Heart left ventricle (tissue), 13 donors: Measurements from ENCODE around the gene SMC3.
"Not testable (repeated sequence)": the region's sequence is repeated elsewhere in the genome, so short reads cannot be mapped to it uniquely, and the experiment has no call there.

Source experiments
- POLR2A ChIP-seq, 2 donors: fragments of 450-650 bp; IDR thresholded peaks; one replicate each; pipeline ENCODE4 v1.6.1; 2017; ENCODE audit warnings: antibody characterized with exemption in 2 of 2, mild to moderate bottlenecking in 2 of 2, moderate library complexity in 2 of 2
- TF ChIP-seq, protein P1 (sequence below), 12 donors: fragments of 200-600 bp; sonication (generic) in 4 of 12; IDR thresholded peaks; one replicate each; pipeline versions ENCODE4 v1.5.0 to v1.8.0; 2018 to 2022; ENCODE audit warnings: antibody characterized with exemption in 12 of 12, mild to moderate bottlenecking in 5 of 12
- donor health status: ischemic (EF 13 %, LVEDD 7.1; RV severe dilation, severe dysfunction).
- donor health status: DM: no; HTN: yes; CAD: no.
- donor health status: DM: no; HTN: no; CAD: no.
- donor health status: ischemic (EF 25% LVEDD 6.9; RV normal size, moderate dysfunction).
- donor health status: ischemic (EF 25% LVEDD 5.7; RV mildly dilated, moderate dysfunction).
- donor health status: ischemic (EF 35%, LVEDD 5.7; RV mildly dilated, moderate dysfunction).
- donor health status: nonischemic (EF 11% LVEDD 7.7; RV severe dilation, severe dysfunction).
- donor health status: DM: yes; HTN: yes; CAD: no.
- donor health status: PGD.
- donor health status: ischemic (EF 29% LVEDD 5.4; RV normal size, mild dysfunction).
- donor health status: nonischemic (EF 23%, LVEDD 6.1; RV moderate dilation, normal function).

GRCh38 chr10:110623316-110623715, 55.8 kb downstream of the SMC3 start:
- TF ChIP-seq, protein P1, sequence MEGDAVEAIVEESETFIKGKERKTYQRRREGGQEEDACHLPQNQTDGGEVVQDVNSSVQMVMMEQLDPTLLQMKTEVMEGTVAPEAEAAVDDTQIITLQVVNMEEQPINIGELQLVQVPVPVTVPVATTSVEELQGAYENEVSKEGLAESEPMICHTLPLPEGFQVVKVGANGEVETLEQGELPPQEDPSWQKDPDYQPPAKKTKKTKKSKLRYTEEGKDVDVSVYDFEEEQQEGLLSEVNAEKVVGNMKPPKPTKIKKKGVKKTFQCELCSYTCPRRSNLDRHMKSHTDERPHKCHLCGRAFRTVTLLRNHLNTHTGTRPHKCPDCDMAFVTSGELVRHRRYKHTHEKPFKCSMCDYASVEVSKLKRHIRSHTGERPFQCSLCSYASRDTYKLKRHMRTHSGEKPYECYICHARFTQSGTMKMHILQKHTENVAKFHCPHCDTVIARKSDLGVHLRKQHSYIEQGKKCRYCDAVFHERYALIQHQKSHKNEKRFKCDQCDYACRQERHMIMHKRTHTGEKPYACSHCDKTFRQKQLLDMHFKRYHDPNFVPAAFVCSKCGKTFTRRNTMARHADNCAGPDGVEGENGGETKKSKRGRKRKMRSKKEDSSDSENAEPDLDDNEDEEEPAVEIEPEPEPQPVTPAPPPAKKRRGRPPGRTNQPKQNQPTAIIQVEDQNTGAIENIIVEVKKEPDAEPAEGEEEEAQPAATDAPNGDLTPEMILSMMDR (IDR thresholded peaks at IDR 0.05): not testable (repeated sequence)
- TF ChIP-seq POLR2A (IDR thresholded peaks at IDR 0.05): not testable (repeated sequence)
